ENCODE results near the gene PPM1H. TPM values are rescaled to one million over a fixed set of nuclear protein-coding genes. Genes with fewer than 3 reads are reported as not detected.

The PPM1H gene
- total and polyA plus RNA-seq, 10 of the 15 experiments (the other 5 are each of a cell fraction or from before 2014, with no cell fraction given), result 0.11 to 0.83 (median 0.49) TPM

DNA sequence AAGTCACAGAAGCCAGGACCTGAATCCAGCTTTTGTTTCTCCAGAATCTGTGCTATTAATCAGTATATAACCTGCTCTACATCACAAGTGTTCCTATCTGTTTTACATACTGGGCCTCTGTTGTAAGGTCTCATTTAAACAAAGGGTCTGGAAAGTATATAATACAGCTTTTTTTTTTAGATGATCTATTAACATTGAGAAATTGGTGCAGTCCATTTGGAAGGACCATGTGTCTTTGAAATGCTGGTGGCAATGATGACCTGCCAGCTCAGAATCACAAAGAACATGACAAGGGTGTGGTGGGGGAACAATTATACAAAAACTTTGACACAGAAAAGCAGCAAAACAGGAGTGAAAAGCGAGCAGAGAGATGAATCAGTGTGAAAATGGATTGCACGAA is 164.6 kb downstream of the PPM1H start:
- ATAC-seq (no peak), FAIRE-seq (no peak), DNase-seq (ENCODE audit: low read depth, low spot score) (no peak)
- H2AFZ ChIP-seq (ENCODE audit: control insufficient read depth, low read depth, low read length), result no peak overlapping the region
- in situ Hi-C loops (cut with MboI) (no loop called here), intact Hi-C loops (cut with micrococcal nuclease; ENCODE audit: unreplicated experiment) (no loop called here)
- no peaks in the 10 kb centered on the region for H3K36me3 ChIP-seq (ENCODE audit: control insufficient read depth in 2 of 2, insufficient read depth in 2 of 2, low read length in 1 of 2)
- no peak overlapping the region for H3K4me3 ChIP-seq
- no peak overlapping the region for H3K27ac ChIP-seq (ENCODE audit: control insufficient read depth, insufficient read depth)
- H3K4me1 ChIP-seq (ENCODE audit: control insufficient read depth, insufficient read depth, low read length), result no peaks in the 10 kb centered on the region
- no peaks in the 10 kb centered on the region for H3K79me2 ChIP-seq (ENCODE audit: control insufficient read depth, insufficient read depth, low read length)
- WGBS (ENCODE audit: insufficient coverage, insufficient replicate concordance, low lambda C conversion rate, missing lambda C conversion rate), result 65% methylated on average over 2 of the region's 2 CpGs
- TF ChIP-seq IKZF2 (IDR thresholded peaks at IDR 0.05) (no peak), JUND (IDR thresholded peaks at IDR 0.05; ENCODE audit: low read depth, low read length) (no peak), NFXL1 (IDR thresholded peaks at IDR 0.05; ENCODE audit: borderline replicate concordance) (no peak), POLR2A (IDR thresholded peaks at IDR 0.05; ENCODE audit: low read depth, low read length) (no peak), KDM1A (IDR thresholded peaks at IDR 0.05; ENCODE audit: borderline replicate concordance) (no peak), EED (IDR thresholded peaks at IDR 0.05; ENCODE audit: low read depth) (no peak), TARDBP (IDR thresholded peaks at IDR 0.05; ENCODE audit: borderline replicate concordance) (no peak), ZNF274 (IDR thresholded peaks at IDR 0.05; ENCODE audit: insufficient read depth, insufficient read length) (no peak)
- TF ChIP-seq, protein P1, sequence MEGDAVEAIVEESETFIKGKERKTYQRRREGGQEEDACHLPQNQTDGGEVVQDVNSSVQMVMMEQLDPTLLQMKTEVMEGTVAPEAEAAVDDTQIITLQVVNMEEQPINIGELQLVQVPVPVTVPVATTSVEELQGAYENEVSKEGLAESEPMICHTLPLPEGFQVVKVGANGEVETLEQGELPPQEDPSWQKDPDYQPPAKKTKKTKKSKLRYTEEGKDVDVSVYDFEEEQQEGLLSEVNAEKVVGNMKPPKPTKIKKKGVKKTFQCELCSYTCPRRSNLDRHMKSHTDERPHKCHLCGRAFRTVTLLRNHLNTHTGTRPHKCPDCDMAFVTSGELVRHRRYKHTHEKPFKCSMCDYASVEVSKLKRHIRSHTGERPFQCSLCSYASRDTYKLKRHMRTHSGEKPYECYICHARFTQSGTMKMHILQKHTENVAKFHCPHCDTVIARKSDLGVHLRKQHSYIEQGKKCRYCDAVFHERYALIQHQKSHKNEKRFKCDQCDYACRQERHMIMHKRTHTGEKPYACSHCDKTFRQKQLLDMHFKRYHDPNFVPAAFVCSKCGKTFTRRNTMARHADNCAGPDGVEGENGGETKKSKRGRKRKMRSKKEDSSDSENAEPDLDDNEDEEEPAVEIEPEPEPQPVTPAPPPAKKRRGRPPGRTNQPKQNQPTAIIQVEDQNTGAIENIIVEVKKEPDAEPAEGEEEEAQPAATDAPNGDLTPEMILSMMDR (IDR thresholded peaks at IDR 0.05 in 2 of 3, conservative IDR thresholded peaks at IDR 0.05 in 1 of 3; ENCODE audit: control insufficient read depth in 2 of 3, extremely low read depth in 1 of 3, insufficient read depth in 1 of 3, low read depth in 3 of 3, low read length in 3 of 3), result no peak
- POLR2A ChIA-PET, result interaction anchor here (0.7 kb wide), 1 partner anchor 34 kb away, joined by 3 read pairs; no protein-coding TSS in a partner anchor
- no TSS peak for BruUV-seq (replicated peaks)
- H4K20me1 ChIP-seq (ENCODE audit: control insufficient read depth, insufficient read depth), result no peaks in the 10 kb centered on the region
- no peak overlapping the region for H3K4me2 ChIP-seq (ENCODE audit: control insufficient read depth, insufficient read depth)
- no peaks in the 10 kb centered on the region for H3K27me3 ChIP-seq (replicated peaks in 1 of 2; ENCODE audit: control insufficient read depth in 2 of 2, insufficient read depth in 2 of 2, low read length in 1 of 2)
- no peaks in the 10 kb centered on the region for H3K9me3 ChIP-seq (replicated peaks; ENCODE audit: control insufficient read depth, insufficient read depth, low read length)
- RAD21 ChIA-PET (ENCODE audit: unreplicated experiment), result interaction anchor here (0.6 to 1.3 kb wide), 5 partner anchors 14 to 189 kb away, joined by 3 to 4 read pairs (median 3); no protein-coding TSS in a partner anchor
- CTCF ChIA-PET, result interaction anchor here (0.6 to 2.2 kb wide), 5 partner anchors 24 to 334 kb away, joined by 3 to 5 read pairs (median 3); no protein-coding TSS in a partner anchor
- no peak overlapping the region for H3K9ac ChIP-seq (ENCODE audit: control insufficient read depth, insufficient read depth, low read length)
- SMC1A ChIA-PET (ENCODE audit: uncharacterized antibody, unreplicated experiment), result interaction anchor here (1.0 to 1.2 kb wide), 2 partner anchors 113 to 120 kb away, joined by 3 read pairs; no protein-coding TSS in a partner anchor

Measured in GM12878 (cell line).